Fibroblast of skin of left biceps (primary cell): Measurements from ENCODE around the gene MTA2.
"Not testable (repeated sequence)": the region's sequence is repeated elsewhere in the genome, so short reads cannot be mapped to it uniquely, and the experiment has no call there.

ENCODE experiments used
- DNase-seq, 2 experiments: peaks; one replicate each; pipeline ENCODE4 v3.0.0-alpha.2; 2013; ENCODE audit warnings: low read depth in 2 of 2

MTA2 gene

DNA sequence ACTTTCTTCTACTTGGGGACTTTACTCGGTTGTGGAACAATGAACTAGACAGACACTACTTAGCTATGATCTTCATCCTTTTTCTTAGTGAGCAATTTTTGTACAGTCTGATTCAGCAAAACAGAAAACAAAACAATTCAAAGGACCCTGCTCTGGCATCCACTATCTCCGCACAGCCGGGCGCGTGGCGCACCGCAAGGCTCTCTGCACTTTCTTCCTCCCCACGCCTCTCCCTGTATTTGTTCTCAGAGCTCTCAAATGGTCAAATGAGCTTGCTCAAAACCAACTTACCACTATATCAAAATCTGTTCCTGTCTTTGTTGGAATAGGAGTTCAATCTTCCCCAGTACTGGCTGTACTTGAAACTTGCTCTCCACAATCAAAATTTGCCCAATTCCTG lies 35.4 kb downstream of the MTA2 start:
- no peak for DNase-seq

DNA sequence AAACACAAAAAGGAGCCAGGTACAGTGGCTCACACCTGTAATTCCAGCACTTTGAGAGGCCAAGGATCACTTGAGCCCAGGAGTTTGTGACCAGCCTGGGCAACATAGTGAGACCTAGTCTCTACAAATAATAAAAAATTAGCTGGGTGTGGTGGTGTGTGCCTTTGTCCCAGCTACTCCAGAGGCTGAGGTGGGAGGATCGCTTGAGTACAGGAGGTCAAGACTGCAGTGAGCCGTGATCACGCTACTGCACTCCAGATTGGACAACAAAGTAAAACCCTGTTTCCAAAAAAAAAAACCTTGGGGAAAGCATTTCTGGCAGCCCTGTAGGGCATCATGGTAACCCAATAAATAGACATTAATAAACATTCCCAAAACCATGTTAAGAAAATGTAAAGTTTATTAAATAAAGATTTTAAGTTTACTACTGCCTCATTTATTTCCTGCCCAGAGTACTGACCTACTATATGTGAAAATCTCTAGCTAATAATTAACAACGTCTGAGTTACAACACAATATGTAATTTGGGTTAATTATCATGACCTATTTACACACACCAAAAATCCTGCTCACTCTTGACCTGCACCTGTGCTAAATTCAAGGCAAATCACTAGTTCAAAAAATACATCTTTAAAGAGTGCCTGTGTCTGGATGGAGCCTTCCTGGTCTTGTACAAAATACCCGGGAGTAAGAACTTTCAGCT lies 36.4 kb downstream of the MTA2 start:
- DNase-seq = no peak

DNA sequence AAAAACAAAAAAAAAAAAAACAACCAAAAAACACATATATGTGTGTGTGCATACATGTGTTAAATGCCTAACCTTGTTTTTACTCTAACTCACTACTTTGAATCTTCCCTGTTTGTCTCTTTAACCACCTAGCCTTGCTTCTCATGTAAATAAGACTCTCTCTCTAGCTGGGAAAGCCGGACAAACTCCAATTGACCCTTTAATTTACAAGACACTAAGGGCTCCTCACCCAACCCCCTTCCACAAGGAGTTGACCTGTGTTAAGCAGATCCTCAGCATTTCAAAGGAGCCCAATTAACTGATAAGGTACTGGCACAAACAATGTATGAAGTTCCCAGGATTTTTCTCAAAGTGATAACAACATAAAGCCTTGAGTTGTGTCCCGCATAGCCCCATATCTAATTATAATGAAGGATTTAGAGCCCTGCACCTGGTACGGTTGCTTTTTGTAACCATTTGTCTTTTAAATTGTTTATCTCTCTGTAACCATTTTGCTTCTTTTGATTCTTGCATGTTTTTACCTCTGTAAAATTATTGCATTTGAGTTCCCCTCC lies 39.9 kb downstream of the MTA2 start:
- DNase-seq = not testable (repeated sequence)

DNA sequence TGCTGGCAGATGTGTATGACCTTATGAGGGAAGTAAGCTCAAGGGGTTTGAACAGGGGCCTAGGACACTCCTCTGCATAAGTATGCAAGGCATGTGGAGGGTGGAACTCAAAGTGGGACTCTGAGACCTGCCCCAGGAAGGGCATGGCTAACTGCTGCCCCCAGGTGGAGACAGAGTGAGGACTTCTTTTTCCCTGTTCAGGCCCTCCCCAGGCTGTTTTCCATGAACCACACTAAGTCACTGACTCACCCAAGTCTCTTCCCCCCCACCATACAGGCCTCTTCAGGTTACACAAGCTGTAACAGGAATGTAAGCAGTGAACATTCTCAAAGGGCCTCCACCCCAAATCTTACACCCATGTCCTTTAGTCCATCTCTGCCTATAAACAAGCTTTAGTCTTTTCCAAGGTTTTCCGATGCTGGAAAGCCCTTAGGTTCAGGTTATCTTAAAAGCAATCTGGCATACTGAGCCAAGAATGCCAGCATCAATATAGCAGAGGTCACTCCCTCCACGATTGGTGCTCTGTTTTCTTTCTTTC lies 41.0 kb downstream of the MTA2 start:
- peak; percentile 92 to 93 for DNase-seq

DNA sequence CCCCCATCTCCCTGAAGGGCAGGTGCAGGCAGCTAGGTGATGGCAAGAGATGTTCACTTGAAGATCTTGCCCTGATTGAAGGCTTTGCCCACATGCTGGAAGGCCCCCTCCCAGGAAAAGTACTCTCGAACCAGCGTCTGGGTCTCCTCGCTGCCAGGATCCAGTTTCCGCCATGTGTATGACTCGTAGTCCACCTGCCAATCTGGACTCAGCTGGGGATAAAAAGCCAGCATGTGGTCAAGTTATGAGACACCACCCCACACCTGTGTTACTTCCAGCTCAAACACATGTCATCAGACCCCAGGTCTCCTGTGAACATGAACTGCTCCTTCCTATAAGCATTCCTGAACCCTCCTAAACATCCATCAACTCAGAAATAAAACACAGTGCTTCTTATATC lies 42.0 kb downstream of the MTA2 start:
- DNase-seq = not testable (repeated sequence)

DNA sequence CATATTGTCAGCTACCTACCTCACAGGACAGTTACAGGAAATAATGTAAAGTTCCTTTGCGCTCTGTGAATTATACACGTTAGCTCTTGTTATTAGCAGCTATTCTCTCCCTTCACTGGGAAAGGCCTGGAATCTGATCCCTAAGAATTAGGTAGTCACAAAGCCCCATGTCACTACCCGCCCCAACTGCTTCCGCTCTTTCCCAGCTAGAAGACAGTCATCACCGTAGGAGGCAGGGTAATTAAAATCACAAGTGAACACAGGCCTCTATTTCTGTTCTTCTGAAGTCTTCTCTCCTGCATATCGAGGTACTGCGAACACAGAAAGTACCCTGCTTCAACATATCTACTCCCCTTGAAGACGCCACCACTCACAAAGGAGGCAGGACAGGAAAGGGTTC lies 42.5 kb downstream of the MTA2 start:
- no peak for DNase-seq

DNA sequence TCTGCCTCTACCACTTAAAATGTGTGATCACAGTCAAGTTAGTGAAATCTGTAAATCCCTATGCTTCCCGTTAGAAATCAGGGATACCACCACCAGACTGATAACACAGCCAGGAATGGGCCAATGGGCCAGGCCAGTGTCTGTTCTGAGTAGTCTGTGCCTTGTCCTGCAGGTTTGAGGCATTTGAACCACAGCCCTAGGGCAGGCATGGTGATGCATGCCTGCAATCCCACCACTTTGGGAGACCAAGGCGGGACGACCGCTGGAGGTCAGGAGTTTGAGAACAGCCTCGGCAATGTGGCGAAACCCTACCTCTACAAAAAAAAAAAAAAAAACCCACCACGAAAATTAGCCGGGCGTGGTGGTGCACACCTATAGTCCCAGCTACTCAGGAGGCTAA lies 43.0 kb downstream of the MTA2 start:
- no peak for DNase-seq

DNA sequence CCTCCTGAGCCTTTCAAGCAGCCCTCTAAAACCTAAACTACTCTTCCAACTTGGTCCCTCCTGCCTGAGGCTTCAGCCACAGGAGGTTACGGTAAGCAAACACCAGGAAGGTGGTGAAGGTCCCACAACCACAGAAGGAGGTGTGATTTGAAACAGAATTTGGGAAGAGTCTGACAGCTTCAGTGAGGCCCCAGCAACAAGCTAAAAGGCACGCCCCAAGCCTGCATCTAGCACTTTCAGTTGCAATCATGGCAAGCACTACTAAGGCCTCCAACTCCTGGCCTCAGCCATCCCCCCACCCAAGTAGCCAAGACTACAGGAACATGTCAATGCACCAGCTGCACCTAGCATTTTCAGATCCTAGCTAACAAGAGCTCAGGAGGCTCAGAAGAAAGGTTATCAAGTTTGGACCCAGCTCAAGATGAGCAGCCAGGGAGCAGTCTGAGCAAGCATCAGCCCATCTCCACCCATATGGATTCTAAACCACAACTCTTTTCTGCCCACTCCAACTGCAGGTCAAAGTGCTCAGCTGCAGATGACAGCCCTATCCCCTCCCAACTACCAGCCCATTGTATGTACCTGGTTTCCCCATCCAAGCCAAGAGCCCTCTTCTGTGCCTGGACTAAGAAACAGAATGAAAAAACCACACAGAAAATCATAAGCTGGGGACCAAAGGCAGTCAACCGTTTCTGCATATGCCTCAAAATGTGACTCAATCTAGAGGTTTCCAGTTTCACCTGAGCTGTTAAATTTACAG lies 44.6 kb downstream of the MTA2 start:
- DNase-seq = no peak

DNA sequence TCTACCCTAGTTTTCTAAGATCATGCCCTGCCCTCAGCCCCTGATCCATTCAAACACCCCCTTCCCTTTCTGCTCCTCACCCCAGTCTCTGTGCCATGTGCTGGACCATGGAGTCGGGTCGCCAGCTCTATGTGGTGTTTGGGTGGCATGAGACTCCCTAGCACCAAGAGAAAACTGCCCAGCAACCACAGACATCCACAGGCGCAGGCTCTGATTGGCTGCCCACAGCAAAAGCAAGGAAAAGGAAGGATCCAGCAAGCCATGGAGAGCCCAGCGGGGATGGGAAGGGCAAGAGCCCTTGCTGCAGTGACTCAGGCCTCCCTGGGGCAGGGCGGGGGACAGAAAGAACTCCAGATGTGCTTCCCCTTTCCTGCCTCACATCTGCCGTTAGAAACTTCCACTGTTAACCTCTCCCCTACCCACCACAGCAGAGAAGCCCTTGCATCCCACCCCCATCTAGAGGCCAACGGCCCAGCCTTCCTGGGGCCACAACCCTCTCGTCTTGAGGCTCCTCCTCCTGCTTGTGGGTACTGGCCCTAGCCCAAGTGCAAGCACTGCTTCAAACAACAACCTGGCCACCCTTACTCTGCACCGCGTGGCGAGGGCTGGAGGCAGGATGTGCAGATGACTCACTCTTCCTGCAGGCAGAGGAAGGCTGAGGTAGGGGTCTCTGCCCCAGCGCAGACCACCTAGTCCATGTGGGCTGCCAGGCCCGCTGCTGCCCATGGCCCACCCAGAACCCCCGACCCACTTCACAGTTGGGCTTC lies 45.4 kb downstream of the MTA2 start:
- DNase-seq = peak; percentile 73 to 78

DNA sequence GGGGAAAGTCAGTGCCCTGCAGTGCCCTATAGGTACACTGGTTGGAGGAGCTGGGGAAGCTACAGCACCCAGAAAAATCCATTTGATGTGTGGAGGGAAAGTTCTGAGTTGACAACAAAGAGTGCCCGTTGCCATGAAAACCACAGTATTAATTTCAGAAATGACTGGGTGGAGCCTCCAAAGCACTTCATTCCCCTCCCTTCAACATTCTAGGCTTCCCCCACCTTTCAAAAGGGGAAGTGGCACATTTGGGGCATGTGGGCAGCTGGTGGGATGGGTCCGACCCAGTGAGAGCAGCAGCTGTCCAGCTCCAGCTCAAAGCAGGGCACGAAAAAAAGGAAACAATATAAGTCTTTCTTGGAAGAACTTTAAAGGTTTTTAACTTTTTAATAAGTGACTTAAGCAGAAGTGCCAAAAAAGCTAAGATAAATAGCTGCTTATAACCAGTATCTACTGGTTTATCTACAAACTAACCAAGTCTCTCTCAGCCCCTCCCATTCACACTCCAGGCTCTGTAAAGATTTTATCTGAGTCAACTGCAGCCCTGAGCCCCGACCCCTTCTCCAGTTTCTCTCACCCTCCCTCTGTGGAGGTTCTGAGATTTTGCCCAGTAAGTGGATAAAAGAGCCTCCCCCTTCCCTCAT lies 46.1 kb downstream of the MTA2 start:
- DNase-seq = no peak

DNA sequence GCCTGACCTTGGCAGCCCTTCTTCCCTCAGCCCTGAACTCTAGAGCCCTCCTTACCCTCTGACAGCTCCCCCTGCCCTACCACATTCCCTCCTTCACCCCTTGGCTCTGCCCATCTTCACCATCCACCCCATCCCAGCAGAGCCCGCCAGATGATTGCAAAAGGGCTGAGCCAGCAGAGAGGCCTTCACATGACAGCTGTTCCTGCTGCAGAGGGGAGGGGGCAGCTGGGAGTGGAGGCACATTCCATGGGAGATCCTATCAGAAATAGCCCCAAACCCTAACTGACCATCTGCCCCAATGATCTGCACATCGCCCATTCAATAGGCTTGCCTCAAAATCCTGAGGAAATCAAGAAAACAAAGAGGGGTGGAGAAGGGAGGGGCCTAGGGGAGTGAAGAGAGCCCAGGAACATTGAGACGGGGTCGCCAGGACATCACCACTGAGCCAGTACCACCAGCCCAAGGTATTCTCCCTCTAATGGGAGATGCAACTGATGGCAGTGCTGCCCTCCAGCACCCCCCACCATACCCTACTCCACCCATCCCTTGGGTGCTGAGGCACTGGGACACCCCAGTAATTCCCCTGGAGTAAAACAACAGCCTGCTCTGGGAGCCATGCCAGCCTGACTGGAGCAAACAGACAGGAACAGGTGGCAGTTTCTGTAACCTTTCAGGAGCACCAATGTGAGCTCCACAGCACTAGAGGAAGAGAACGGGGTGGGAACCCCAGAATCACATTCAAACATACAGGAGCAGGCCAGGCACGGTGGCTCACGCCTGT lies 47.1 kb downstream of the MTA2 start:
- DNase-seq = no peak

DNA sequence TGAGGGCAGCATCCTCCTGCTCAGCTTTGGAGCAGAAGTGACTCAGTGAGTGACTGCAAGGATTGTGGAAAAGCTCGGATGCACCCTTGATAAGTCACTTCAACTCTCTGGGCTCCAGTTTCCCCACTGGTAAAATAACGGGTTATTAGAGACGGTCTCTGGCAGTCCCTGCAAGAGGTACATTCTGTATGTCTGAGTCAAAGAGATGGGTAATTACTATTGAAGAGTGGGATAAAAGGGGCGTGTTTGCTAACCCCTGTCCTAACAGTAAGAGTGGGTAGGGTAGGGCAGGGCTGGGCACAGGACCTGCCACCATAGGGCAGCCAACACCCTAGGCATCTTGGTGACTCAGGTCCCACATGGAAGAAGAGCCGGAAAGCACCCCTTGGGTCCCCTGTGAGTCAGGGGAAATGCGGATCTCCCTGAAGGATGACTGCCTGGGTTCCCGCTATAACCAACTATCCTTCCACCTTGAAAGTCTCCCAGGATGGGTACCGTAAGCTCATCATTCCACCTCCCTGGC lies 47.8 kb downstream of the MTA2 start:
- peak; percentile 47 to 57 for DNase-seq

DNA sequence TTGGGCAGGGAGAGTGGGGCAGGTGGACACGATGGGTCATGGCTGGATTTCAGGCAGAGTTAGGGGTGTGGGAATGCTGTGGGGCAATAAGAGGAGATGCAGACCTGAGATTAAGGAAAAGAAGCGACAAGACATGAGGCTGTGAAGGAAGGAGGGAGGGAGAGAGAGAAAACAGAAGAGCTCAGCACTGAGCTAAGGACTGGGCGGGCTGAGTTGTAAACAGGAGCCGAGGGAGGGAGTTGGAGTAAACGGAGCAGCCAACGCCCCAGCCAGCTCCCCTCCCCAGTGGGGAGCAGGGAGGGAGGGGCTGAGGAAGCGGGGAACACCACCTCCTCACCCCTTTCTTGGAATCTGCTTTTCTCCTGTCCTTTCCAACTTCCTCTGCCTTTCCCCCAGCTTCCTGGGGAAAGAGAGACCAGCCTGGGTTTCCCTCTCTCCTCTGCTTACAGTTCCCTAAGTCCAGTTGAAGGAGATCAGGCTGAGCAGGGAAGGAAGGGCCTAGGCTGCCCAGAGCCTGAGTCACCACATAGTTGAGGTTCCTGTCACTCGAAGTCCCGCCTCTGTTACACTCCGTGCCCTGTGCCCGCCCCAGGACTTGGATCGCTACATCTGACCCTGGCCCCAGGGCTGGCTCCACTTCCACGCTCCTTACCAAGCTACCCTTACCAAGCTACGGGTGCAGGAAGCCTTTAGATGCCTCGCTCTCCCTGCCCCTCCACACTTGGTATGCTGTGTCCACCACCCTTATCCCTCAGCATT lies 48.4 kb downstream of the MTA2 start:
- peak; percentile 73 to 76 for DNase-seq

DNA sequence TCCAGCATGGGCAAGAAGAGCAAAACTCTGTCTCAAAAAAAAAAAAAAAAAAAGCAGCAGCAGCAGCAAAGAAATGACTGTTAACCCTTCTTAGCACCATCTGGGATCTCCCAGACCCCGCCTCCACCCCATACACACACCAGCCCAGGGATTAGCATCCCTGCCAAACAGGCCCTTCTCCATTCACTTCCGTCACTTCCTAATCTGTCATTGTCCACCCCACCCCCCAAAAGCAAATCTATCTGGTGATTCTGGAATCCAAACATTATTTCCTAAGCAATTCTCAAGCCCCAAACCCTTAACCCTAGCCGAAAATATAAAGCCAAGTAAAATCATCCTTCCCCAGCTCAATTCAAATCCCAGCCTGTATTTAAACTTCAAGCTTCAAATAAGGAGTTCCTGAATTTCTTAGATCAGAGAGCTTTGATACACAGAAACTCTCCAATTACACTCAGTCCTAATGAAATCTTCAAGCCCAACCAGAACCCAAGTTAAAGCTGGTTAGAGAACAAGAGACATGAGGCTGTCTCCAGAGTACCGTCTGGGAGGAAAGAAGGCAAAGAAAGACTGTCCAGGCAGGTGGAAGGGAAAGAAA lies 49.1 kb downstream of the MTA2 start:
- DNase-seq = peak; percentile 34 to 44

DNA sequence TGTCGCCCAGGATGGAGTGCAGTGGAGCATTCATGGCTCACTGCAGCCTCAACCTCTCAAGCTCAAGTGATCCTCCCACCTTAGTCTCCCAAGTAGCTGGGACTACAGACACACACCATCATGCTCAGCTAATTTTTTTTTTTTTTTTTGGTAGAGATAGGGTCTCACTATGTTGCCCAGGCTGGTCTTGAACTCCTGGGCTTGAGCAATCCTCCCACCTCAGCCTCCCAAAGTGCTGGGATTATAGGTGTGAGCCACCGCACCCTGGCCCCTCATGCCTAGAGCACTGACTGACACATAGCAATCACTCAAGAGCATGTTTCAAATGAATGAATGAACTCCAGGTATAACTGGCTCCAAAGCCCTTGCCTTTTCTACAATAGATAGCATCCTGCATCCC lies 51.2 kb downstream of the MTA2 start:
- not testable (repeated sequence) for DNase-seq

DNA sequence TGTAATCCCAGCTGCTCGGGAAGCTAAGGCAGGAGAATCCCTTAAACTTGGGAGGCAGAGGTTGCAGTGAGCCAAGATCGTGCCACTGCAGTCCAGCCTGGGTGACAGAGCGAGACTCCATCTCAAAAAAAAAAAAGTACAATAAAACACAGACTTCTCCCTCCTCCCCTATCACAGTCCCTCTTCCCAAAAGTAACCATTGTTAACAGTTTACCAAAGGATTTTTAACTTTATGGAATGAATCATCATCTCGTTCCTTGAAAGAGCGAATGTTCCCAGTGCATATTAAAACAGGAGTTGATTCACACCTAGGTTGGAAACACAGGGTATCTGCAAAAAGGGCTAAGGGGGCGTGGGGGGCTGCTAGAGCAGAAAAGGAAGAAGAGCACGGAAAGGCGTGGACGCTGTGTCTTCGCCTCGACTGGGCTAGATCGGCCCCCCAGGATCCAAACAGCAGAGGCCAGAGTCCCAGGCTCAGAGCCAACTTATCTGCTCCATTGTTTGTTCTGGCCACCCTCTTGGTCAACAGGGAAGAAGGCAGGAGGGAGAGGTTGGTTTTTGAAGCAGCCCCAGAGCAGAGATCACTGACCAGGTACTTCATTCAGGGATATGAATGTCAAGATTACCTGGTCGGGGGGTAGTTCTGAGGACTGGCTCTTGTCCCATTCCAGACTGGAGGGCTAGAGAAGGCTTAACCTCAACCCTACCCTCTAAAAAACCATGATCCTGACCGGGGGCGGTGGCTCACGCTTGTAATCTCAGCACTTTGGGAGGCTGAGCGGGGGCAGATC lies 52.9 kb downstream of the MTA2 start:
- no peak for DNase-seq

DNA sequence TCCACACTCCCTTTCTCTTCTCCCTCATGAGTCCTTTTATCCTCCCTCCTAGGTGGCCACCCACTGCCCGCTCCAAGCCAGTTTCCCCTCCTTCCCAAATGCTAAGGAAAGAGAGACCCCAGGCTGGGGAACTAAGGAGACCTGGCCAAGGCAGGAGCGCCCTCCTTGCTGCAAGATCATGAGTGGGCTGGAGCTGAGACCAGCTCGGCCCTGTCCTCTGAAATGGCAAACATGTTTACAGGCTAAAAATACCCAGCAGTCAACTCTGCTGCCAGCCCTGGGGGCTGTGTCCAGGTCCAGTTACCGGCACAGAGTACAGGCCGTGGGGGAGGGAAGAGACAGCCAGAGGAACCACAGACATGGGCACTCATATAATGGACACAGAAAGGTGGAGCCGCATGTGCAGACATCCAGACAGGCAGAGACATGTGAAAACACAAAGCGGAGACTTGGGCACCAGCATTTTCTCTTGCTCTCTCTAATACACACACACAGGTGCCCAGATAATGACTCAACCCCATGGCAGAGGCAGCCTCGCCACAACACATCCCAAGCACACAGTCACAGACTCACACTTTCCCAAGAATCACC lies 53.9 kb downstream of the MTA2 start:
- no peak for DNase-seq
